Prostate gland (tissue), 2 donors: ENCODE data around the gene TMTC3.

ENCODE experiments used
- CTCF ChIP-seq, 4 experiments: fragments of 200-600 bp in 2 of 4; fragments of 450-650 bp in 2 of 4; sonication (generic) in 2 of 4; IDR thresholded peaks; 1 replicate in 3 of 4; 2 replicates in 1 of 4; pipeline ENCODE4 v1.5.1; 2016 to 2019; ENCODE audit warnings: antibody characterized with exemption in 4 of 4, mild to moderate bottlenecking in 2 of 4, moderate library complexity in 2 of 4
- POLR2A ChIP-seq: fragments of 450-650 bp; IDR thresholded peaks from one replicate; pipeline ENCODE4 v1.6.1; 2016; ENCODE audit warnings: antibody characterized with exemption, mild to moderate bottlenecking
- POLR2AphosphoS5 ChIP-seq: sonication (generic); formaldehyde crosslinking; IDR thresholded peaks from one replicate; pipeline ENCODE4 v1.6.1; 2017; ENCODE audit warnings: antibody characterized with exemption

- TF ChIP-seq CTCF (IDR thresholded peaks at IDR 0.05) (no peak), POLR2A (no peak), POLR2AphosphoS5 (no peak)
These were observed 76.2 kb downstream of the TMTC3 start for GRCh38 chr12:88218293-88218692.
